GM12873 (cell line): ENCODE data around the gene CGREF1.

ENCODE experiments used
- TF ChIP-seq, protein P1 (sequence below): IDR thresholded peaks from 2 replicates; pipeline ENCODE4 v1.5.1; 2012; ENCODE audit warnings: low read depth, mild to moderate bottlenecking, moderate library complexity, low read length, control low read depth; ENCODE audit not compliant: insufficient read depth; ENCODE audit errors: missing control alignments

Gene CGREF1

DNA sequence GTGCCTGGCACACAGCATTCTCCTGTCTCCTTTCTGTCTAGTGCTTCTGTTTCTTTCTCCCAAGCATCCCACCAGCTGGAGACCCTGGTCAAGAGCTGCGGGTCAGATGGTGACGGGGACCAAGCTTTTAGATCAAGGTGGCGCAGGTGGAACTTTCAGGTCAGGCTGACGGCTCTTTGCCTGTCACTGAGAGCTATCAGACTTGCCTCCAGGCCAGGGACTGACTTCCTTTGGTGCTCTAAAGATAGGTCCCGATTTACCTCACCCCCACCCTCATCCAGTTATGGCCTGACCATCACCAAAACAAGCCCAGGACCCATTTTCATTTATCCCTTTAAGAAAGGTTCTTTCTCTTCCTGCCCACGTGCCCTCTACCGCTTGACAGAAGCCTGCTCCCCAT lies 41.7 kb downstream of the CGREF1 start:
- TF ChIP-seq, protein P1, sequence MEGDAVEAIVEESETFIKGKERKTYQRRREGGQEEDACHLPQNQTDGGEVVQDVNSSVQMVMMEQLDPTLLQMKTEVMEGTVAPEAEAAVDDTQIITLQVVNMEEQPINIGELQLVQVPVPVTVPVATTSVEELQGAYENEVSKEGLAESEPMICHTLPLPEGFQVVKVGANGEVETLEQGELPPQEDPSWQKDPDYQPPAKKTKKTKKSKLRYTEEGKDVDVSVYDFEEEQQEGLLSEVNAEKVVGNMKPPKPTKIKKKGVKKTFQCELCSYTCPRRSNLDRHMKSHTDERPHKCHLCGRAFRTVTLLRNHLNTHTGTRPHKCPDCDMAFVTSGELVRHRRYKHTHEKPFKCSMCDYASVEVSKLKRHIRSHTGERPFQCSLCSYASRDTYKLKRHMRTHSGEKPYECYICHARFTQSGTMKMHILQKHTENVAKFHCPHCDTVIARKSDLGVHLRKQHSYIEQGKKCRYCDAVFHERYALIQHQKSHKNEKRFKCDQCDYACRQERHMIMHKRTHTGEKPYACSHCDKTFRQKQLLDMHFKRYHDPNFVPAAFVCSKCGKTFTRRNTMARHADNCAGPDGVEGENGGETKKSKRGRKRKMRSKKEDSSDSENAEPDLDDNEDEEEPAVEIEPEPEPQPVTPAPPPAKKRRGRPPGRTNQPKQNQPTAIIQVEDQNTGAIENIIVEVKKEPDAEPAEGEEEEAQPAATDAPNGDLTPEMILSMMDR, result no peak

DNA sequence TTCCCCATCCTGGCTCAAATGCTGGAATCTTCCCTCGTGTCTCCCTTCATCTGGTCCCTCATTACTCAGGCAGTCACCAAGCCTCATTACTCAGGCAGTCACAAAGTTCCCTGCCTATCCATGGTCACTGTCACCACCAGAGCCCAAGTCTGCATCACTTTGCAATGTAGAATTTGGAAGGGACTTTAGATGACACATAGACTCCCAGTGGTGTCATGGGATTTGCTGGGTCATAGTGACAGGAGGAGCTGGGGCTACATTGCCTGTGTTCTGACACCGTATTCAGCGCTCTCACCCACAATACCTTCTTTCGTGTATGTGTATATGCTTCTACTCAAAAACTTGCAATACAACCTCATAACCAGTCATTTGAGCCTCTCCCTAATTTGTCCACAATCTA lies 42.6 kb downstream of the CGREF1 start:
- TF ChIP-seq, protein P1, result no peak

DNA sequence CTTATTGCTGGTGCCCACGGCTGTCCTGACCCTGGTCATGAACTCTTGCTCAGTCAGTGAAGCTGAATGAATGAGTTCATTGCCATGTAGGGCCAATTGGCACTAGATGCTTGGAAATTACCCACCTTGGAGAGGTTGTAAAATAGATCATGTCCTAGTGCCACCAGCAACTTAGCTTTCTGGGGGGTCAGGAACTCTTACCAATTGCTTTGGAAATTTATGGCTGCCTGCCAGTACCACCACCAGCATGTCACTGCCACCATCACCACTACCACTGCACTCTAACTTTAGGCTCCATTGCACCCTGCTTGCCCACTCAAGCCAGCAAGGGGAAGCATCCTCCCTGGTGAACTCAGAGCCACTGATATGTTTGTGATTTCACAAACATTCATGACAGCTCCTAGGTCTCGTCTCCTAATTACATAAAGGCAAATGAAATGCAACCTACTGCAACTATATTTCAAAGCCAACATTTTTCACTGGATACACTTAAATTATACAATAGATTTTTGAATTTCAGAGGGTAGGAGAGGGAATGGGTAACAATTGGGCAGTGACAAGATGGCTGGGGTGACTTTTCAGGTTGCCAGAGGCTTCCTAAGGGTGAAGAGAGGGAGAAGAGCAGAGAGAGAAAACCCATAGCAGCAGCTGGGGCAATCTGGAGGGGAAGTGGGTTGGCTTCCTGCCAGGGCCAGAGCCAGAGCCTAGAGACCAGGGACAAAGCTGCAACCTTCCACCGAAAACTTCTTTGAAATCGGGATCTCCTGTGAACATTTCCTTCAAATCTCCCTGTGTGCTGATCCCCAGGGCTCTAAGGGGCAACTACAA lies 44.0 kb downstream of the CGREF1 start:
- TF ChIP-seq, protein P1, result no peak

DNA sequence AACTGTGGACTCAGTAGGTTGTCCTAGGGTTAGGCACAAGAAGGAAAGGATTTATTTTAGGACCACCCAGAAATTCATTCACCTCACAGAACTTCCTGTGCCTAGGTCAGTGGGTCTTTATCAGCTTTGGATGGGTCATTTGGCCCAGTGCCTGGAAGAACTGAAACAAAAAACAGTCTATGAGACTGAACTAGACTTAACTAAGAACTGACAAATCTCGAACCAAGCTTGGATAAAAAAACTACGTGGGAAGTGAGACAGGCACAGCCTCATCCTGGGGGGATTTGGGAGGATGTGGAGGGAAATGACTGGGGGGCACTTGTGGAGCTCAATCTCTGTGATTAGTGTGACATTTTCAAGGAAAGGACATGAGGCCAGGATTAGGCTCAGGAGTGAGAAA lies 45.1 kb downstream of the CGREF1 start:
- TF ChIP-seq, protein P1, result no peak

DNA sequence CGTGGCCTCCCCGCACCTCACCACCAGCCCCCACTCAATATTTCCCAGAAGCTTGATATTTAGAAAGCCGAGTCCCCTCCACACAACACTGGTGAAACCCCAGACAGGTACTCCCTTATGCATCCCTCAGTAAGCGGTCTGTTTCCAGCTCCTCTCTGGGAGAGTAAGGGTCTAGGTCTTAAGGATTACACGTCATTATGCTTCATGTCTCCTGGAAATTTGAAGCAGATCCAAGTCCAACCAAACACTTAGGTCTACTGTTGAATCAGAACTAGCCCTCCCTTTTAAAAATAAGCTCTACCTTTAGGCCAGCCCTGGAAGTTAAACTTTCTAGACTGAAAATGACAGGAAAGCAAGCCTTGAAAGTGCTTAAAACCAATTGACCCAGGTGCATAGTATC lies 46.0 kb downstream of the CGREF1 start:
- TF ChIP-seq, protein P1, result no peak

DNA sequence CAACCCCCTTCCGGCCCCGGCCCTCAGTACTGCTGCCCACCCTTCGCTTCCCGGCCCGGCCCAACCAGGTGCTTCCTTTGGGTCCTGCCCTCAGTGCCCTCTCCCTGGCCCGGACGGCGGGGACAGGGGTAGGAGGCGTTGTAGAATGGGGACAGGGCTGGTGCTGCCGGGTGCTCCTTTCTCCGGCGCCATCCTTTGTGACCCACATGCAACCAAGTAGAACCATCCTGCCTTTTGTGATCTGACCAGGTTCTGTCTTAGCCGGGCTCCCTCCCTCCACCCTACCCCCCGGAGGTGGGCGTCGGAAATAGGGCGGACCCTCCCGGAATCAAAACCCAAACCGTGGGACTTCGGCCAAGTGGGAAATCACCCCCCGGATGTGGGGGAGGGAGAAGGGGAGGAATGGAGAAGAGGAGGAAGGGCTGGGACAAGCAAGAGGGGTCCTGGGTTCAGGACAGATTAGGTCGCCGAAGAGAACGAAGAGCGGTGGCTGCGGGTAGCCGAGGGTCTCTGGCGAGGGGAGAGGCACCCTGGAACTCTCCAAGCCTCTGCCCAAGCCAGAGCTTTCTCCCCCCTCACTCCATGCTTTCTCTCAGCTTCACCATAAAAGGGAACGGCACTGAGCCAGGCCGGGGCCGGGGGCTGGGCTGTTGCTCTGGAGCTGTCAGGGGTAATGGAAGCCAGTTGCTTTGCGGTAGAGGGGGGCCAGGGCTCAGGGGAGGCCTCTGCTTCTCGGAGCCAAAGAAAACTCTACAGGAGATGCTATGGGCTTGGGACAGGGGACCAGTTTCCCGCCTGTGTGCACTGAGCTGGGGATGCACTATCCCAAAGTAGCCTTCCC lies 46.7 kb downstream of the CGREF1 start:
- TF ChIP-seq, protein P1, result no peak

DNA sequence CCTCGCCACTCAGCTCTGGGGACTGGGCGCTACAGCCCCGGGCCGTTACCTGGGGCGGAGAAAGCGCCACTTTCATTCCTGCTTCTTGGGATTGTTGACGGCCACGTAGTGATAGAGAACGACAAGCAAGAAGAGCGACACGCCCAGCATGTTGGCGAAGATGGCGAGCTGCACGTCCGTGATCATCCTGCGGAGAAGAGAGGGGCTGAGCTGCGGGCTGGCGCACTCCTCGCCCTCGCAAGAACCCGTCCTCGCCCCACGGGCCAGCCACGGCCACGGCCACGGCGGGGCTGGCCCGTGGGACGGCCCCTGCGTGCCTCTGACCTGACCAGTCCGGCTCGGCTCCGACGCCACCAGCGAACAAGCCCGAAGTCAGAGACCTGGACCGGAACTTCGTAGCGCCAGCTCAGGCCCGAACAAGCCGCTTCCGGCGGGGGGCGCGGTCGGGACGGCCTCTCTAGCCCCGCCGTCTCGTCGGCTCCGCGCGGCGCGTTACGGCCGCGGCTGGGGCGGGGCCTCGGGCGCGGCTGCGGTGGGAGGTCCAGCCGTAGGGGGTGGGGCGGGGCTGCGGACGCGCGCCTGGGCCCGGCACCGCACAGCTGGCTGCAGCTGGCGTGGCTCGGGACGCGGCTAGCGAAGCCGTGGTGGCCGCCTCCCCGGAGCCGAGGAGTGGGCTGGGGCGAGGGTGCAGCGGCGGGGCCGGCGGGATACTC lies 47.5 kb downstream of the CGREF1 start, which contains the start of gene OST4:
OST4 (minus strand) TSS at position 378 of the 713 bp plus-strand sequence.
- TF ChIP-seq, protein P1, result peak; percentile 18
